Measurements from ENCODE around the gene LOXL1. TPM values are rescaled to one million over a fixed set of nuclear protein-coding genes. Genes with fewer than 3 reads are reported as not detected.

The LOXL1 gene
- total and polyA plus RNA-seq, 9 of the 15 experiments (the other 6 are each of a cell fraction or from before 2014, with no cell fraction given) = 0.14 TPM; not detected in 8

- no peak overlapping the region for H3K4me2 ChIP-seq (ENCODE audit: insufficient read depth, low read length)
- FAIRE-seq = no peak
- intact Hi-C loops (cut with micrococcal nuclease) = no loop called here
- no peak overlapping the region for H3K27ac ChIP-seq (ENCODE audit: extremely low read depth, low read depth, low read length)
- peaks cover 2 to 17% of the 10 kb centered on the region in 2 experiments for H3K27me3 ChIP-seq (ENCODE audit: control insufficient read depth in 2 of 2, insufficient read depth in 2 of 2, low read length in 2 of 2)
- no peaks in the 10 kb centered on the region for H3K79me2 ChIP-seq (ENCODE audit: control insufficient read depth, insufficient read depth, low read length)
- no peak overlapping the region for H3K4me3 ChIP-seq
- DNase-seq (ENCODE audit: extremely low read depth in 1 of 4, low spot score in 3 of 4) = no peak
- no peak for TF ChIP-seq TEAD4 (IDR thresholded peaks at IDR 0.05; ENCODE audit: low read length)
- no peak for TF ChIP-seq TEAD4 (CRISPR knock-in tag; IDR thresholded peaks at IDR 0.05; ENCODE audit: borderline replicate concordance)
- TF ChIP-seq MAZ (CRISPR knock-in tag; conservative IDR thresholded peaks at IDR 0.05 in 1 of 2, IDR thresholded peaks at IDR 0.05 in 1 of 2) = no peak
- TF ChIP-seq FOXK2 (conservative IDR thresholded peaks at IDR 0.05 in 1 of 2, IDR thresholded peaks at IDR 0.05 in 1 of 2; ENCODE audit: low read depth in 2 of 2) = no peak
- no peak for TF ChIP-seq MAFK (IDR thresholded peaks at IDR 0.05; ENCODE audit: low read length)
- no peak for TF ChIP-seq IFI16 (CRISPR knock-in tag; IDR thresholded peaks at IDR 0.05)
- TF ChIP-seq SNRNP70 (optimal IDR thresholded peaks at IDR 0.05; ENCODE audit: low read depth, low read length) = no peak
- no peak for TF ChIP-seq ZEB2 (IDR thresholded peaks at IDR 0.05)
- TF ChIP-seq ZNF780A (CRISPR knock-in tag; IDR thresholded peaks at IDR 0.05) = no peak
- TF ChIP-seq NFYB (IDR thresholded peaks at IDR 0.05; ENCODE audit: extremely low read depth, insufficient read length) = no peak
- TF ChIP-seq CC2D1A (IDR thresholded peaks at IDR 0.05) = no peak
- no peak for TF ChIP-seq ZSCAN32 (CRISPR knock-in tag; IDR thresholded peaks at IDR 0.05)
- no peak for TF ChIP-seq CBFB (CRISPR knock-in tag; IDR thresholded peaks at IDR 0.05)
- TF ChIP-seq, protein P1, sequence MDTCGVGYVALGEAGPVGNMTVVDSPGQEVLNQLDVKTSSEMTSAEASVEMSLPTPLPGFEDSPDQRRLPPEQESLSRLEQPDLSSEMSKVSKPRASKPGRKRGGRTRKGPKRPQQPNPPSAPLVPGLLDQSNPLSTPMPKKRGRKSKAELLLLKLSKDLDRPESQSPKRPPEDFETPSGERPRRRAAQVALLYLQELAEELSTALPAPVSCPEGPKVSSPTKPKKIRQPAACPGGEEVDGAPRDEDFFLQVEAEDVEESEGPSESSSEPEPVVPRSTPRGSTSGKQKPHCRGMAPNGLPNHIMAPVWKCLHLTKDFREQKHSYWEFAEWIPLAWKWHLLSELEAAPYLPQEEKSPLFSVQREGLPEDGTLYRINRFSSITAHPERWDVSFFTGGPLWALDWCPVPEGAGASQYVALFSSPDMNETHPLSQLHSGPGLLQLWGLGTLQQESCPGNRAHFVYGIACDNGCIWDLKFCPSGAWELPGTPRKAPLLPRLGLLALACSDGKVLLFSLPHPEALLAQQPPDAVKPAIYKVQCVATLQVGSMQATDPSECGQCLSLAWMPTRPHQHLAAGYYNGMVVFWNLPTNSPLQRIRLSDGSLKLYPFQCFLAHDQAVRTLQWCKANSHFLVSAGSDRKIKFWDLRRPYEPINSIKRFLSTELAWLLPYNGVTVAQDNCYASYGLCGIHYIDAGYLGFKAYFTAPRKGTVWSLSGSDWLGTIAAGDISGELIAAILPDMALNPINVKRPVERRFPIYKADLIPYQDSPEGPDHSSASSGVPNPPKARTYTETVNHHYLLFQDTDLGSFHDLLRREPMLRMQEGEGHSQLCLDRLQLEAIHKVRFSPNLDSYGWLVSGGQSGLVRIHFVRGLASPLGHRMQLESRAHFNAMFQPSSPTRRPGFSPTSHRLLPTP (IDR thresholded peaks at IDR 0.05; ENCODE audit: borderline replicate concordance, extremely low read depth, insufficient read length) = no peak
- TF ChIP-seq ZNF408 (CRISPR knock-in tag; IDR thresholded peaks at IDR 0.05; ENCODE audit: low read depth) = no peak
- TF ChIP-seq RFX7 (CRISPR knock-in tag; IDR thresholded peaks at IDR 0.05) = no peak
- no peak for TF ChIP-seq ZNF785 (CRISPR knock-in tag; IDR thresholded peaks at IDR 0.05)
- TF ChIP-seq HOXB6 (CRISPR knock-in tag; IDR thresholded peaks at IDR 0.05; ENCODE audit: borderline replicate concordance) = no peak
- TF ChIP-seq RUNX1 (IDR thresholded peaks at IDR 0.05; ENCODE audit: low read depth) = no peak
- TF ChIP-seq CSDE1 (IDR thresholded peaks at IDR 0.05) = no peak
- no peak for ATAC-seq
- H3K4me1 ChIP-seq (replicated peaks in 1 of 2; ENCODE audit: control insufficient read depth in 2 of 2, insufficient read depth in 2 of 2, low read length in 2 of 2) = no peaks in the 10 kb centered on the region
- 0% methylated on average over 3 of the region's 3 CpGs for WGBS (ENCODE audit: insufficient coverage, low coverage, missing lambda C conversion rate)
- no TSS peak for BruUV-seq (replicated peaks)
- H4K20me1 ChIP-seq (replicated peaks; ENCODE audit: control insufficient read depth, insufficient read depth, low read length) = no peaks in the 10 kb centered on the region
- H3K36me3 ChIP-seq (ENCODE audit: control insufficient read depth, insufficient read depth, low read length) = no peaks in the 10 kb centered on the region
- no peaks in the 10 kb centered on the region for H3K9me1 ChIP-seq (ENCODE audit: control insufficient read depth, insufficient read depth, low read length)
- CTCF ChIA-PET (ENCODE audit: low intra/inter-chr PET ratio) = interaction anchor here (0.6 kb wide), 1 partner anchor 388 kb away, joined by 3 read pairs; no protein-coding TSS in a partner anchor
- no peak overlapping the region for H2AFZ ChIP-seq (ENCODE audit: low read depth, low read length)
- H3K9me3 ChIP-seq (replicated peaks; ENCODE audit: control insufficient read depth, insufficient read depth, low read depth, low read length) = no peaks in the 10 kb centered on the region
- H3K9ac ChIP-seq (ENCODE audit: insufficient read depth in 1 of 2, low read depth in 2 of 2, low read length in 2 of 2) = no peak overlapping the region
- POLR2A ChIA-PET = no interaction called here
- in situ Hi-C loops (cut with MboI) = no loop called here
Measured at GRCh38 chr15:73879426-73879825, 46.8 kb upstream of the LOXL1 start.

All from K562 (cell line).